ENCODE results near the gene MRPS15. TPM values are rescaled to one million over a fixed set of nuclear protein-coding genes. Genes with fewer than 3 reads are reported as not detected.

Gene MRPS15
- total and polyA plus RNA-seq, 2 of the 13 experiments (the other 11 are each of a cell fraction or from before 2014, with no cell fraction given), result 59.0 to 113 TPM

GRCh38 chr1:36463803-36464604, at the start of gene MRPS15 (continued):
- TF ChIP-seq CREB1 (IDR thresholded peaks at IDR 0.05) (peak; percentile 90), CREB1 (CRISPR knock-in tag; IDR thresholded peaks at IDR 0.05) (peak; percentile 96), PLSCR1 (CRISPR knock-in tag; IDR thresholded peaks at IDR 0.05; ENCODE audit: borderline replicate concordance) (no peak), BRCA1 (CRISPR knock-in tag; IDR thresholded peaks at IDR 0.05) (no peak), MAF1 (CRISPR knock-in tag; IDR thresholded peaks at IDR 0.05; ENCODE audit: borderline replicate concordance) (no peak; the same call in 1 of the 2 replicates), ZNF235 (CRISPR knock-in tag; IDR thresholded peaks at IDR 0.05; ENCODE audit: borderline replicate concordance) (no peak), CHD4 (IDR thresholded peaks at IDR 0.05; ENCODE audit: borderline replicate concordance, low read length) (0 out of 2 replicates have a peak, but pooled peaks have one; percentile 26), ZNF605 (CRISPR knock-in tag; IDR thresholded peaks at IDR 0.05) (peak; percentile 81), ZNF30 (CRISPR knock-in tag; IDR thresholded peaks at IDR 0.05) (no peak), NR2F6 (IDR thresholded peaks at IDR 0.05) (peak; percentile 63; the same call in 1 of the 2 replicates), NR2F6 (CRISPR knock-in tag; IDR thresholded peaks at IDR 0.05) (peak; percentile 84), THAP11 (CRISPR knock-in tag; IDR thresholded peaks at IDR 0.05) (peak; percentile 90), ZNF547 (CRISPR knock-in tag; IDR thresholded peaks at IDR 0.05) (peak; percentile 41; the same call in 1 of the 2 replicates), KLF9 (CRISPR knock-in tag; IDR thresholded peaks at IDR 0.05; ENCODE audit: low read depth) (no peak), ZFP91 (CRISPR knock-in tag; IDR thresholded peaks at IDR 0.05; ENCODE audit: borderline replicate concordance) (peak; percentile 90; the same call in 1 of the 2 replicates), TOPORS (CRISPR knock-in tag; IDR thresholded peaks at IDR 0.05) (0 out of 2 replicates have a peak, but pooled peaks have one; percentile 39), CEBPG (CRISPR knock-in tag; IDR thresholded peaks at IDR 0.05) (peak; percentile 99), ZNF766 (CRISPR knock-in tag; IDR thresholded peaks at IDR 0.05; ENCODE audit: borderline replicate concordance) (peak; percentile 71; the same call in 1 of the 2 replicates), RBM39 (IDR thresholded peaks at IDR 0.05; ENCODE audit: low read depth, low read length, poor library complexity, severe bottlenecking) (peak; percentile 89)
- TF ChIP-seq, protein P1, sequence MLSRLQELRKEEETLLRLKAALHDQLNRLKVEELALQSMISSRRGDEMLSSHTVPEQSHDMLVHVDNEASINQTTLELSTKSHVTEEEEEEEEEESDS (CRISPR knock-in tag; IDR thresholded peaks at IDR 0.05; ENCODE audit: borderline replicate concordance), result no peak; the same call in 1 of the 2 replicates
- TF ChIP-seq, protein P2, sequence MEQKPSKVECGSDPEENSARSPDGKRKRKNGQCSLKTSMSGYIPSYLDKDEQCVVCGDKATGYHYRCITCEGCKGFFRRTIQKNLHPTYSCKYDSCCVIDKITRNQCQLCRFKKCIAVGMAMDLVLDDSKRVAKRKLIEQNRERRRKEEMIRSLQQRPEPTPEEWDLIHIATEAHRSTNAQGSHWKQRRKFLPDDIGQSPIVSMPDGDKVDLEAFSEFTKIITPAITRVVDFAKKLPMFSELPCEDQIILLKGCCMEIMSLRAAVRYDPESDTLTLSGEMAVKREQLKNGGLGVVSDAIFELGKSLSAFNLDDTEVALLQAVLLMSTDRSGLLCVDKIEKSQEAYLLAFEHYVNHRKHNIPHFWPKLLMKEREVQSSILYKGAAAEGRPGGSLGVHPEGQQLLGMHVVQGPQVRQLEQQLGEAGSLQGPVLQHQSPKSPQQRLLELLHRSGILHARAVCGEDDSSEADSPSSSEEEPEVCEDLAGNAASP (CRISPR knock-in tag; IDR thresholded peaks at IDR 0.05; ENCODE audit: borderline replicate concordance), result peak; percentile 82
- TF ChIP-seq, protein P3, sequence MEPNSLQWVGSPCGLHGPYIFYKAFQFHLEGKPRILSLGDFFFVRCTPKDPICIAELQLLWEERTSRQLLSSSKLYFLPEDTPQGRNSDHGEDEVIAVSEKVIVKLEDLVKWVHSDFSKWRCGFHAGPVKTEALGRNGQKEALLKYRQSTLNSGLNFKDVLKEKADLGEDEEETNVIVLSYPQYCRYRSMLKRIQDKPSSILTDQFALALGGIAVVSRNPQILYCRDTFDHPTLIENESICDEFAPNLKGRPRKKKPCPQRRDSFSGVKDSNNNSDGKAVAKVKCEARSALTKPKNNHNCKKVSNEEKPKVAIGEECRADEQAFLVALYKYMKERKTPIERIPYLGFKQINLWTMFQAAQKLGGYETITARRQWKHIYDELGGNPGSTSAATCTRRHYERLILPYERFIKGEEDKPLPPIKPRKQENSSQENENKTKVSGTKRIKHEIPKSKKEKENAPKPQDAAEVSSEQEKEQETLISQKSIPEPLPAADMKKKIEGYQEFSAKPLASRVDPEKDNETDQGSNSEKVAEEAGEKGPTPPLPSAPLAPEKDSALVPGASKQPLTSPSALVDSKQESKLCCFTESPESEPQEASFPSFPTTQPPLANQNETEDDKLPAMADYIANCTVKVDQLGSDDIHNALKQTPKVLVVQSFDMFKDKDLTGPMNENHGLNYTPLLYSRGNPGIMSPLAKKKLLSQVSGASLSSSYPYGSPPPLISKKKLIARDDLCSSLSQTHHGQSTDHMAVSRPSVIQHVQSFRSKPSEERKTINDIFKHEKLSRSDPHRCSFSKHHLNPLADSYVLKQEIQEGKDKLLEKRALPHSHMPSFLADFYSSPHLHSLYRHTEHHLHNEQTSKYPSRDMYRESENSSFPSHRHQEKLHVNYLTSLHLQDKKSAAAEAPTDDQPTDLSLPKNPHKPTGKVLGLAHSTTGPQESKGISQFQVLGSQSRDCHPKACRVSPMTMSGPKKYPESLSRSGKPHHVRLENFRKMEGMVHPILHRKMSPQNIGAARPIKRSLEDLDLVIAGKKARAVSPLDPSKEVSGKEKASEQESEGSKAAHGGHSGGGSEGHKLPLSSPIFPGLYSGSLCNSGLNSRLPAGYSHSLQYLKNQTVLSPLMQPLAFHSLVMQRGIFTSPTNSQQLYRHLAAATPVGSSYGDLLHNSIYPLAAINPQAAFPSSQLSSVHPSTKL (CRISPR knock-in tag; IDR thresholded peaks at IDR 0.05), result peak; percentile 84

Data from HepG2 (cell line).